GM18867 (cell line): ENCODE results near the gene CCDC134.

Experiments
- ATAC-seq: cut with Tn5 transposase; IDR thresholded peaks from one replicate; pipeline ENCODE4 v1.9.1; 2021; ENCODE audit warnings: mild to moderate bottlenecking, moderate library complexity; ENCODE audit not compliant: unreplicated experiment

The CCDC134 gene

DNA sequence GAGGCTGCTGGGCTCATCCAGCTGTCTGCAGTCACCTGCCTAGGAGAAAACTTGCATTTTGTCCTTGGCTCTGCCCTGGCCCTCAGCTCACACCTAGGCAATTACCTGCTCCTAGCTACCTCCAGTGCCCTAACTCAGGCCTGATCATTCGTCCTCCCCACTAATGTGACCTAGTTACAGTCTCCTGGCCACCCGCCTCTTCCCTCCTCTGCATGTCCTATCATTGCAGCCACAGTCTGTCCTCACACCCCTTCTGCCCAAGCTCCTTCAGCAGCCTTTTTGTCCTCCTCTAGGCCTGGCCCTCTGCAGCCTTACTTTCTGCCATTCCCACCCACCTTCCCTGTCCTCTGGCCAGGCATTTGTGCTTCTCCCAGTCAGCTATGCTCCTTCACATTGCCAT lies 17.7 kb upstream of the CCDC134 start:
- ATAC-seq, result no peak

DNA sequence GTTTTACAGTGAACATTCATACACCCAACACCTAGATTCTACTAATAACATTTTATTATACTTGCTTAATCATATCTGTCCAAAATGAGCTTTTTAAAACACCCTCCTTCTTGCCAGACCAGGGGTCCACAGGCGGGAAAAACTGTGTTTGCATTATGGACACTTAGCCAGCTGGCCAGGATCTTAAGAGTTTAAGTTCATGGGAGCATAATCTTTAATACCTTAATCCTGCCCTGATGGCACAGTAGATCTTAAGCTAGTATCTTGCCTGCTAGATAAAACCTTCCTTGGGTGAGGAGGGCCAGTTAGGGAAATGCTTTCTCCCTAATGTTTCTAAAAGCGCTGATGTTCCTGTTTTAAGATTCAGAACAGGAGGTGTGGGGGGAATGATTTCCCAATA lies 13.1 kb upstream of the CCDC134 start:
- no peak for ATAC-seq

DNA sequence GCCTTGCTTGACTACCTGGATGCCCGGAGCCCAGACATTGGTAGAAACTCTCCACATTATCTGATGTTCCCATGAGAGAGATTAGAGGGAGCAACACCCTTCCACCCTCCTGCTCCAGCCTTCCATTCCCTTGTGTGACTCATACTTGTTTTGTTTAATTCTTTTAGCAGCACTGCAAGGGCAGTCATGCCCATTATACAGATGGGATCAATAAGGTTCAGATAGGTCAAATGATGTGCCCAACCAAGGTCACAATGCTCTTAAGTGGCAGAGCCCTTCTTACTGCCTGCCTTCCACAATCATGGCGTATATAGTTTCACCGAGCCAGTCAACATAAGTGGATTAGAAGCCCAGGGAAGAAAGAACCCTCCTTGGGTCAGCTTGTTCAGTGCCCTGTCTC lies 6.6 kb upstream of the CCDC134 start:
- ATAC-seq, result no peak

DNA sequence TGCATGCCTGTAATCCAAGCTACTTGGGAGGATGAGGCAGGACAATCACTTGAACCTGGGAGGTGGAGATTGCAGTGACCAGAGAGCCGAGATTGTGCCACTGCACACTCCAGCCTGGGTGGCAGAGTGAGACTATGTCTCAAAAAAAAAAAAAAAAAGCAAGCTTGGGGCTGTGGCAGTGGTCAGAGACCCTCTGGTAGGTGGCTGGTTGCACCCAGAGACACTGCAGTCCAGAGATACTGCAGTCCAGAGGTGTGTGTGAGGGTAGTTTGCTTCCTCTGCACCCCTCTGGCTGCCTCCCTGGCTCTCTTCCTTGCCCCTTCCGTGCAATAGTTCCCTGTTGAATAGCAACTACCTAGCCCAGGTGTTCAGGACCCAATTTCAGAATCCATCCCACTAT lies 1.7 kb upstream of the CCDC134 start:
- no peak for ATAC-seq

DNA sequence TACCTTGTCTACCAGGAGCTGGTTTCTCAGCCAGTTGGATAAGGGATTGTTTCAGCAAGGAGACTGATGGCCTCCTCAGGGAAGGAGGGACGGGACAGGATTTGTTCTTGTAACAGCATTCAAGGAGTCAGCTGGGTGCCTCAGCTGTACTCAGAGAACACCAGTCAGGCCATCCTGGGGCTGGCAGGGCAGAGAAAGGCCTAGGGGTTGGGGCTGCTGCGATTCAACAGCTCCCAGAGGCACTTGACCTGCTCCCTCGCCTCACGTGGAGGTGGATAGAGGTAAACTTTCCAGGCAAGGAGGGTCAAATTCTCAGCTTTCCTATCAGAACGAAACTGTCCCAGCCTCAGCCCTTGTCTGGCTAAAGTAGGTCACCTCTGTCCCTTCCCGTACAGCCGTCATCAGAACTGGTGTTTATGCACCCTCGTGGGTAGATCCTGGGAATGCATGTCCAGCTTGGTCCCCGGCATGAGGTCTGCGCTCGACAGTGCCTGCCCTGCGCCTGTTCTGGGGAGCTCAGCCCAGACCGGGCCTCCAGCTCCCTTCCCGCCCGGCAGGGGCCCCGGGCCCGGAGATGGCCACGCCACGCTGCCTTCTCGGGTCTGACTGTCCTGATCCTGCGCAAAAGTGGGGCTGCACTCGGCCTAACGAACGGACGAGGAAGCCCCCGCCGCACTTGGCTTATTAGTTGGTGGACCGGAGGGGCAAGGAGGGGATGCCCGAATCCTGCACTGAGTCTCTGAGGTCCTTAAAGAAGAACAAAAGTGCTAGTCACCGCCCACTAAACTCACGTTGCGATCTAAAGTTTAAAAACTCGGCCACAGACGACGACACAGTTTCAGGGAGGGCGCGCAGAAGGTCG lies 762 bp upstream of the CCDC134 start:
- peak; percentile 25 for ATAC-seq

DNA sequence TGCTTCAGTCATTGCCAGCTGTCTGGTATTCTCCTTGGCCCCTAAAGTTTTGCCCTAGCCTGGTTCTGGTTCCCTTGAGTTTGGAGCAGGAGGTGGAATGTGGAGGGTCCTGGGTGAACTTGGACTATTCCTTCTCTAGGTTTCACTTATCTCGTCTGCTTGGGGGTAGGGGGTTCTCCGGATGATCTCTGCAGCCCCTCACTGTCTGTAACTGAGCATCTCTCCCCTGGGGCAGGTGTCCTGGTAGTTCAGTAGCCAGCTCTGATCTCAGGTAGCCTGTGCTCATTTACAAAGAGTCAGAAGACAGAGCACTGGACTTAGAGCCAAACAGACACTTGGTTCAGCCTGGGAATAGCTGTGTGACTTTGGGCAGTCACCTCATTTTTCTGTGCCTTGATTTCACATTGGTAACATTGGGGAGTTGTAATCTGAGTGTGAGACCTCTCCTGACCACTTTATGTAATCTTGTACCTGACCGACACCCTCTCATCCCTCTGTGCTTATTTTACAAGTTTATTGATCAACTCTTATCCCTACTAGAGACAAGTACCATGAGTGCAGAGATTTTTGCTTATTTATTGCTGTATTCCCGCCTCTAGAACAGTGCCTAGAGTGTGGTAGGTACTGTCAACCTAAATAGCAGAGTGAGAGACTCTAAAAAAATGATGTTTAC lies 804 bp downstream of the CCDC134 start:
- no peak for ATAC-seq

DNA sequence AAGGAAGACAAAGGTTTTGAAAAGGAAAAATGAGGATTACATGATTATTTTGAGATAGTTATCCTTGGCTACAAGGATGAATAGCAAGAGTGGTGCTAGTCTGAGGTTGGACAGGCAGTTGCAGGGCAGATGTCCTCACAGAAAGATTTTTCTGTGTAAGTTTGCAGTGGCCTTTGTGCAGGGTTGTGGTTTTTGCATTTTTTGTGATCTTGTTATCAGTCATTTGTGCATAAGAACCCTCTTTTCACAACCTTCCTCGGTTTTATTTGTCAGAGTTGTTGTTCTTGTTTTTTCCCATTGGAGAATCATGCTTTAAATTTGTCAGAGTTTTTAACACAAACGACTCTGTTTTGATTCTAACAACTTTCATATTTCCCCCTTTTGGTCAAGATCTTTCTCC lies 1.4 kb downstream of the CCDC134 start:
- ATAC-seq, result no peak

DNA sequence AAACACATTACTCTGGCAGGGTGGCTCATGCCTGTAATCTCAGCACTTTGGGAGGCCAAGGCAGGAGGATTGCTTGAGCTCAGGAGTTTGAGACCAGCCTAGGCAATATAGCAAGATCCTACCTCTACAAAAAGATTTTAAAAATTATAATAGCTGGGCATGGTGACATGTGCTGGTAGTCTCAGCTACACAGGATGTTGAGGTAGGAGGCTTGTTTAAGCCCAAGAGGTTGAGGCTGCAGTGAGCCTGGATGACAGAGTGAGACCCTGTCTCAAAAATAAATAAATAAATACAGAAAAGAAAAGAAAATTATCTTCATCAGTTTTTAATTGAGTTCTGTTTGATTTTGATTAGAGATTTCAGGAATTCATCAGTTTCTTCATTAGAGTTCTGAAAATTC lies 5.2 kb downstream of the CCDC134 start:
- no peak for ATAC-seq

DNA sequence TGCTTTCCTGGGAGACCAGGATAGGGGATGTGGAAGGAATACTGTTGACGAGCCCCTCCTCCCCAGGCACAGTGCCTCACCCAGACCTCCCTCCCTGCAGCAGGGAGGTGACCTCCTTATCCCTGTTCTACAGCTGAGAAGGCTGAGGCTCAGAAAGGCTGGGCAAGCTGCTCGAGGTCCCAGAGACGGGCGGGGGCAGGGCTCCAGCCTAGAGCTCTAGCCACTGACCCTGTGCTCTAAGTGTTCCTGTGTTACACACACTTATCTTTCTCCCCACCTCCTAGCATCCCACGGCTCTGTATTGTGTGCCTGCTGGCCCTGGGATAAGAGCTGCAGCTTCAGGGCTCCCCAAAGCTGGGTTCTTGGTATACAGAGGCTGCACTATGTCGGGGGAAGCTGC lies 7.9 kb downstream of the CCDC134 start:
- ATAC-seq, result no peak

DNA sequence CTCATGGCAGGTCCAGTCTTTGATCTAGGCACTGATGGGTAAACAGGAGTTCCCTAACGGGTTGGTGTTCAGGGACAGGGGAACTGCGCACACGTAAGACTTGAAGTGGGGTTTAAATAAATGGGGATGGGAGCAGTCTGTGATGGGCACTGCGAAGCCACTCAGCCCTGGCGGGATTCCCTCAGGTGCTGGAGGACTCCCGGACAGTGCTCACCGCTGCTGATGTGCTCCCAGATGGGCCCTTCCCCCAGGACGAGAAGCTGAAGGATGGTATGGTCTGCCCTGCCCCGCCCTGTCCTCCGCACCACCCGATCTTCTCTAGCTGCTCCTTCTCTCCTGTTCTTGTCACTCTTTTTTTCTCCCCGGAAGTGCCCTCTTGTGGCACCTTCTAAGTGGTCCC lies 9.5 kb downstream of the CCDC134 start:
- no peak for ATAC-seq

DNA sequence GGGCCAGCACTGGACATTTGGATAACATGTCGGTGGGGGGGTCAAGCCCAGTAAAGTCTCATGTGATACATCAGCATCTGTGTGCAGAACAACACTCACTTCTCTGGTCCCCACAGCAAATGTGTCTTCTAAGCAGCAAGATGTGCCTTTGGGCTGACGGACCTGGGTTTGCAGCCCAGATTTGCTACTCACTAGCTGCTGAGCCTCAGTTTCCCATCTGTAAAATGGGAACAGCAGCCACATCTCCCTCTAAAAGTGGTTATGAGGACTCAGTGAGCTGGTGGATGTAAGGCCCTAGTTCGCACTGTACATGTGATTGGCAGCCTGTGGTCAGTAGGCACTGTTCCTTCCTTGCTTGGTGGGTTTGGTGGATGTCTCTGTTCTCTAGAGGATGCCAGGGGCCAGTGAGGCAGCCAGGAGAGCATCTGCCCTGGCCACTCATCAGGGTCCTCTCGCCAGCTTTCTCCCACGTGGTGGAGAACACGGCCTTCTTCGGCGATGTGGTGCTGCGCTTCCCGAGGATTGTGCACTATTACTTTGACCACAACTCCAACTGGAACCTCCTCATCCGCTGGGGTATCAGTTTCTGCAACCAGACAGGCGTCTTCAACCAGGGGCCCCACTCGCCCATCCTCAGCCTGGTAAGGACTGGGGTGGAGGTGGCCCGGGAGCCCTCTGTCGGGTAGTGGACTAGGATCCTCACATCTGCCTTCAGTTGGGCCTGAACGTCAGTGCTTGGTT lies 12.5 kb downstream of the CCDC134 start:
- ATAC-seq, result no peak

DNA sequence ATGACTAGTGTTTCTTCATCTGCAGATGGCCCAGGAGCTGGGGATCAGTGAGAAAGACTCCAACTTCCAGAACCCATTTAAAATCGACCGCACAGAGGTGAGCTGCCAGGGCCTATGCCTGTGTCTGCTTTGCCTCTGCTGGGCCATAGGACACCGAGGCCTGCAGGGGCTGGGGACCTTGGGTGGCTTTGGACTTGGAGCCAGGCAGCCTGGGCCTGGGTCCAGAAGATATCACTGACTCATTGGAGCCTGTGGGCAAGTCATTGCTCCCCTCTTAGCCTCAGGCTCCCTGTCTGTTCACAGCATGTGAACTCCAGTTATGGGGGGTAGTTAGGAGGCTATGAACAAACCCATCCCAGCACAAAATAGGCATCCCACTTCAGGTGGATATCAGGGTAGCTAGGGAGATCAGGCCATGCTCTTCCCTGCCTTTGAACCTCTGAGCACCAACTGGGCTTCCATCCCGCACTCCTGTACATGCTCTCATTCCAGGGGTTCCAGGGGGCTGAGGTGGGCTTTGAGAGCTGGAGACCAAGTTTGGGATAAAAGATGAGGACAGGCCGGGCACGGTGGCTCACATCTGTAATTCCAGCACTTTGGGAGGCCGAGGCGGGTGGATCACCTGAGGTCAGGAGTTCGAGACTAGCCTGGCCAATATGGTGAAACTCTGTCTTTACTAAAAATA lies 13.4 kb downstream of the CCDC134 start:
- ATAC-seq, result no peak

DNA sequence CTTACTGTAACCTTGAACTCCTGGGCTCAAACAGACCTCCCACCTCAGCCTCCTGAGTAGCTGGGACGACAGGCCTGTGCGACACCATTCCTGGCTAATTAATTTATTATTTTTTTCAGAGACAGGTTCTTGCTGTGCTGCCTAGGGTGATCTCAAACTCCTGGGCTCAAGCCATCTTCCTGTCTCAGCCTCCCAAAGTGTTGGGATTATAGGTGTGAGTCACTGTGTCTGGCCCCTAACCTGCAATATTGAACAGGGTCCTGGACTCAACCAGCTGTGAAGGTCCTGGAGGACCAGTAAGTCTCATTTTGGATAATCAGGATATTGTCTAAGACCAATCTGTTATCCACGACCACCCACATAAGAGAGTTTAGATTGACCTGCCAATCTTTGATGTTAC lies 15.2 kb downstream of the CCDC134 start:
- no peak for ATAC-seq

DNA sequence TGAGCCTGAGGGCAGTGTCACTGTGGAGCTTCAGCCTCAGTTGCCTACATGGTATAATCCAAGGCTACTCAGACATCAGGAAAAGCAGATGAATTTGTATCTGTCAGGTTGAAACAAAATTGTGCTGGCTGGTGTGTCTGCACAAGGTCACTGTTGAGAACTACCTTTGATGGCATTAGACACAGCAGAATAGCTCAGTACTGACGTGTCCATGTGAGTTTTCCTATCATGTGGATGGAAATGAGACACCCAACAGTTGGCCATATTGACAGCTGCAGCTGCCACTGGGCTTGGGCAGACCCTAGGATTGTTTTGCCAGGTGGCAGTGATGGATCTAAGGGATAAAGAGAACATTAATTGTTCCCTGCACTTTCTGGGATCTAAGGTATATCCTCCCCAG lies 15.8 kb downstream of the CCDC134 start:
- no peak for ATAC-seq

DNA sequence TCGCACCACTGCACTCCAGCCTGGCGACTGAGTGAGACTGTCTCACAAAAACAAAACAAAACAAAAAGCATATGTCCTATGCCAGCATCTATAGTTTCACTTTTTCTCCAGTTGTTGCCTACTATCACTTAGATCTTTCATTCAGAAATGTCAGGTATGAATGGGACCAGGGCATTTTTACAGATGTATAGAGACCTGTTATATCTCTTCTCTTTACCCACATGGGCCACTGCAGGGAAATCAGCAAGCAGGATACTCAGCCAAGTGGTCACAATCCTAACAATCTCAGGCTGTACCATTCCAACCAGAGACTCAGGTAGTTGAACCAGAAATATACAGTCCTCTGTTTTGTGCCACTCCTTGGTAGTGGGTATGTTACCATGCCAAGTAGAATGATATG lies 16.4 kb downstream of the CCDC134 start:
- ATAC-seq, result no peak

DNA sequence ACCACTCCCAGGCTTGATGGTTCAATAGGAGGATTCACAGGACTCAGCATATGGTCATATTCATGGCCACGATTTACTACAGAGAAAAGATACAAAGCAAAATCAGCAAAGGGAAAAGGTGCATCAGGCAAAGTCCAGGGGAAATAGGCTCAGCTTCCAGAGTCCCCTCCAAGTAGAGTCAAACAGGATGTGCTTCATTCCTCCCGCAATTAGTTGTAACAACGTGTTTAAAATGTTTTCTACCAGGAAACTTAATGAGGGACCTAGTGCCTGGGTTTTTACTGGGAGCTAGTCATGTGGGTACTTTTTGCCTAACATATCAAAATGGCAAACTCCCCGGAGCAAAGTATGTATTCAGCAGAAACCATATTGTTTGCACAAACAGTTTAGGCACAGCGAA lies 17.5 kb downstream of the CCDC134 start:
- ATAC-seq, result no peak

DNA sequence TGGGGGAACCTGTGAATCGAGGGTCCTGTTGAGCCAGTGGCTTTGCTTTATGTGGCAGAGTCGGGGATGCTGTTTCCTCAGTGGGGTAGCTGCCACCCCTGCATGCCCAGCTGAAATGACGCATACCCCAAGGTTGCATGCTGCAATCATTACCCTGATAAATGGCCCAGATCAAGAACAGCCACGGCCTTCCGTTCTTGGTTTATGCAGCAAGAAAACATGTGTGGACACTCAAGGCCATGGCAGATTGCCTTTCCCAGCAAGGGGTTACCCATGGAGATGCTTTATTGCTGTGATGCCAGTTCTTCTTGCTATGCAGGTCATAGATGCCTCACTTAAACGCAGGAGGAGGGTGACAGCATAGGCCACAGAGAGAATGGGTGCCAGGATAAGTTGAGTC lies 18.1 kb downstream of the CCDC134 start:
- no peak for ATAC-seq

DNA sequence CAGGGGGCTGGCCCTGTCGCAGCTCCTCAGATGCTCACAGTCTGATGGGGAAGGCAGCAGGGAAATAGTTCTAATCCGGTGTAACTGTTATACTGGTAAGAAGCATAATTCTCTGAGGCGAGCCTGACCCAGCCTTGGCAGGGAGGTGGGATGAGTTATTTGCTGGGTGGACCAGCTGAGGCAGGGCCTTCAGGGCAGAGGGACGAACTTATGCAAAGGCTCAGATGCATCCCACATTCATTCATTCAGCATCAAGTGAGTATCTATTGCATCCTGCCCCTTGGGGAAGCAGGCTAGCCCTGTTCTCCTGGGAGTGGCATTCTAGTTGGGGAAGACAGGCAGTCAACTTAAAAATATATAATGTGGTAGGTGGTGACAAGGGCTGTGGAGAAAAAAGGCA lies 18.8 kb downstream of the CCDC134 start:
- no peak for ATAC-seq

DNA sequence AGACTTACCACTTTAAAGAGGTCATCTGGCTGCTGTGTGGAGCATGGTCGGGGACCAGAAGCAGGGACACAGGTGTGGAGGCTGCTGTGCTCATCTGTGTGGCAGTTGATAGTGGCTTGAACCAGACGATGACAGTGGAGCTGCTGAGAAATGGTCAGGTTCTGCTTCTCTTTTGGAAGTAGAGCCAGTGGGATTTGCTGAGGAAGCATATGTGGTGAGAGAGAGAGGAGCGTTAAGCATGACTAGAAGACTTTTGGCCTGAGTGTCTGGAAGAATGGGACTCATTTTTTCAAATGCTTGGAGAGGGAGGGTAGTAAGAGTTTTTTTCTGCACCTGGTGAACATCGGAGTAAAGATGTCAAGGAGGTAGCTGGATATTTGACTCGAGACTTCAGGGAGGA lies 20.0 kb downstream of the CCDC134 start:
- no peak for ATAC-seq

DNA sequence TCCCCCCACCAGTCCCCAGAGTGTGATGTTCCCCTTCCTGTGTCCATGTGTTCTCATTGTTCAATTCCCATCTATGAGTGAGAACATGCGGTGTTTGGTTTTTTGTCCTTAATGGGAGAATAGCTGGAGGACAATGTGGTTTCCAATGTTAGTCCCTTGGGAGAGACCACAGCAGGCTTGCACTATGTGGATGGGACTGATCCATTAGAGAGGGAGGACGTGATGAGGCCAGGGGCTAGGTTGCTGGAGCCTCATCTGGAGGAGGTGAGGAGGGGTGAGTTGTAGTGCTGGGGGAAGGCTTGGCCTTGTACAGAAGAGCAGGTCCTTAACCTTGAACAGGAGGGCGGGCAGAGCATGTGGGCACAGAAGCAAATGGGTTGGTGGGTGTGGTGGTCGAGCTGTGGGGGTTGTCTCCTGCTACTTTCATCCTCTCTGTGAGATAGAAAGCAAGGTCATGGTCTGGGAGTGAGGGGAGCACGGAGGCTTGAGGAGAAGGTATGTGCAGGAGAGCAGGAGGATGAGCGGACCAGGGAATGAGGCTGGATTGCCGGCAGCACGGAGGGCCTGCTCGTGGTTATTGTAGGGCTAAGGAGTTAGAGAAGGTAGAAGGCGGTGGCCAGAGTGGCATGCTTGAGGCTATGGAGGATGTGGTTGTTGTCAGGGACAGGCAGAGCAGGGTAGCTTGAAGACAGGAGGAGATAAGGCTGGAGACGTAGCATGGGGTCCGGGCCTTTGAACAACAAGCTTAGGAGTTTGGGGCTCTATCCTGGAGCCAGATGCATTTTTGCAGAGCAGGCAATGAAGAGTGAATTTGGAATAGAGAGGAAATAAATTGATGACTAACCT lies 21.2 kb downstream of the CCDC134 start:
- no peak for ATAC-seq
